T-helper 1 cell (primary cell): ENCODE results near the gene WFDC13.
A peak's percentile ranks its signal among the peaks of the same experiment; 100 is the strongest.
"Not testable (repeated sequence)": the region's sequence is repeated elsewhere in the genome, so short reads cannot be mapped to it uniquely, and the experiment has no call there.

Experiments used
- DNase-seq, 5 donors: peaks; one replicate each; pipeline ENCODE4 v3.0.0-alpha.2; 2012 to 2020
- total RNA-seq, 4 donors: gene quantifications; one replicate each; lab custom pipeline; 2026; lab: John Stamatoyannopoulos, UW

The WFDC13 gene, protein sequence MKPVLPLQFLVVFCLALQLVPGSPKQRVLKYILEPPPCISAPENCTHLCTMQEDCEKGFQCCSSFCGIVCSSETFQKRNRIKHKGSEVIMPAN
- 0 reads per million in 4 donors for total RNA-seq

DNA sequence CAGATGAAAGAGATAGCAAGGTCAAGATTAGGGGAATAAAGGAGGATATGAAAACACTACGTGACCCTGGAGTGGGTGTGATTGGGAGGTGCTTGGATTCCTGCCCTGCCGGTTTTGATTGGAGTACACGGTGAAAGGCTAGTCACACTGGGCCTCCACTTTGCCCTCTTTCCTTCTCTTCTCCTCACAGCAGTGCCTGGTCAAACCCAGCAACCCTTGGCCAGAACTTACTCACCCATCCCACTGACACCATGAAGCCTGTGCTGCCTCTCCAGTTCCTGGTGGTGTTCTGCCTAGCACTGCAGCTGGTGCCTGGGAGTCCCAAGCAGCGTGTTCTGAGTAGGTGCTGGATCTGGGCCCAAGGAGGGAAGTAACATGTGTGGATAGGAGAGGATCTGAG is at the start of gene WFDC13:
Gene WFDC13 (plus strand): TSS at position 166 of the 400 bp plus-strand sequence. CDS start 86 bp downstream, at position 252.
- DNase-seq, result no peak

DNA sequence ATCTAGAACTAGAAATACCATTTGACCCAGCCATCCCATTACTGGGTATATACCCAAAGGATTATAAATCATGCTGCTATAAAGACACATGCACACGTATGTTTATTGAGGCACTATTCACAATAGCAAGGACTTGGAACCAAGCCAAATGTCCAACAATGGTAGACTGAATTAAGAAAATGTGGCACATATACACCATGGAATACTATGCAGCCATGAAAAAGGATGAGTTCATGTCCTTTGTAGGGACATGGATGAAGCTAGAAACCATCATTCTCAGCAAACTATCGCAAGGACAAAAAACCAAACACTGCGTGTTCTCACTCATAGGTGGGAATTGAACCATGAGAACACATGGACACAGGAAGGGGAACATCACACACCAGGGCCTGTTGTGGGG is 44.8 kb upstream of the WFDC13 start:
- DNase-seq, result not testable (repeated sequence)

DNA sequence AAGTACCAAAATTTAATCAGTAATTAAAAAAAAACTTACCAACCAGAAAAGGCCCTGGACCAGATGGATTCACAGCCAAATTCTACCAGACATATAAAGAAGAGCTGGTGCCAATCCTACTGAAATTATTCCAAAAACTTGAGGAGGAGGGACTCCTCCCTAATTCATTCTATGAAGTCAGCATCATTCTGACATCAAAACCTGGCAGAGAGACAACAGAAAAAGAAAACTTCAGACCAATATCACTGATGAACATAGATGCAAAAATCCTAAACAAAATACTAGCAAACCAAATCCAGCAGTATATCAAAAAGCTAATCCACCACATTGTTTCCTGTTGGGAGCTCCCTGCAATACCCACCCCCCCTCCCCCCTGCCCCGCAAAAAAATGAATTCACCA is 31.7 kb upstream of the WFDC13 start, which contains the start of gene WFDC11:
Gene WFDC11 (minus strand): TSS at position 101 of the 400 bp plus-strand sequence. CDS start 19,639 bp downstream, outside the sequence.
- no peak for DNase-seq

DNA sequence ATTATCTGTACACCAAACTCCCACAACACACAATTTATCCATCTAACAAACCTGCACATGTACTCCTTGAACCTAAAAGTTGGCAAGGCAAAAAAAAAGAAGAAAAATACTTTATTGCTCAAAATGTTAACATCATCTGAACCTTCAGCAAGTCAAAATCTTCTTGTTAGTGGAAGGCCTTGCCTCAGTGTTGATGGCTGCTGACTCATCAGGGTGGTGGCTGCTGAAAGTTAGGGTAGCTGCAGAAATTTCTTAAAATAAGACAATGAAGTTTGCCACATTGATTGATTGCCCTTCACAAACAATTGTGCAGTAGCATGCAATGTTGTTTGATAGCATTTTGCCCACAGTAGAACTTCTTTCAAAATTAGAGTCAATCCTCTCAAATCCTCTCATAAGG is 29.1 kb upstream of the WFDC13 start:
- DNase-seq, result no peak

DNA sequence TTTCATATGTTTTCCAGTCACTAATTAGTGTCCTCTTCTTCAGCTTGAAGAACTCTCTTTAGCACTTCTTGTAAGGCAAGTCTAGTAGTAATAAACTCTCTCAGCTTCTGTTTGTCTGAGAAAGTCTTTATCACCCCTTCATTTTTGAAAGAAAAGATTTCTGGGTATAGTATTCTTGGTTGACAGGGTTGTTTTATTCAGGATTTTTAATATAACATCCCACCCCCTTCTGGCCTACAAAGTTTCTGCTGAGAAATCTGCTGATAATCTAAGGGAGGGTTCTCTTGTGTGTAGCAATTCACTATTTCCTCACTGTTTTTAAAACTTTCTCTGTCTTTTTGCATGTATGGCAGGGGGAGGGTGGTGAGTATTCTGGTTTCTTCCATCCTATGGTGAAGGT is 22.2 kb upstream of the WFDC13 start:
- no peak for DNase-seq

DNA sequence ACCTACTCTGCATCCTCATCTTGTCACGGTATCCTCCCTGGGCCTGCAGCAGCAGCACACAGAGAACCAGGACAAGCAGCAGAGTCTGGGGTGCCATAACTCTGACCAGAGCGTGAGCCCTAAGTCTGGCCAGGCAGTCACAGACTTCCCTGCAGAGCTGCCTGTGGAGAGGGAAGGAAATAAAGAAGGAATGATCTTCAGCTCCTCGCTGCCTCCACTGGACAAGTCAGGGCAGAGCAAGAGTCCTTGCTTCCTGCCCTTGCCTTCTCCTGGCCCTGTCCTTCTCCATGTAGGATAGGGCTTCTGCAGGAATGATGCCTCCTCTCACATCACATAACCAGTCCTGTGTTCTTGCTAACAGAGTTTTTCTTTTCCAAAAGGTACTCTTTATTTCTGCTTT is 15.9 kb upstream of the WFDC13 start:
- DNase-seq, result no peak

DNA sequence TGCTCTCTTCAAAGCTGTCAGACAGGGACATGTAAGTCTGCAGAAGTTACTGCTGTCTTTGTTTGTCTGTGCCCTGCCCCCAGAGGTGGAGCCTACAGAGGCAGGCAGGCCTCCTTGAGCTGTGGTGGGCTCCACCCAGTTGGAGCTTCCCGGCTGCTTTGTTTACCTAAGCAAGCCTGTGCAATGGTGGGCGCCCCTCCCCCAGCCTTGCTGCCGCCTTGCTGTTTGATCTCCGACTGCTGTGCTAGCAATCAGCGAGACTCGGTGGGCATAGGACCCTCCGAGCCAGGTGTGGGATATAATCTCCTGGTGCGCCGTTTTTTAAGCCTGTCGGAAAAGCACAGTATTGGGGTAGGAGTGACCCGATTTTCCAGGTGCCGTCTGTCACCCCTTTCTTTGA is 8.5 kb upstream of the WFDC13 start:
- not testable (repeated sequence) for DNase-seq

DNA sequence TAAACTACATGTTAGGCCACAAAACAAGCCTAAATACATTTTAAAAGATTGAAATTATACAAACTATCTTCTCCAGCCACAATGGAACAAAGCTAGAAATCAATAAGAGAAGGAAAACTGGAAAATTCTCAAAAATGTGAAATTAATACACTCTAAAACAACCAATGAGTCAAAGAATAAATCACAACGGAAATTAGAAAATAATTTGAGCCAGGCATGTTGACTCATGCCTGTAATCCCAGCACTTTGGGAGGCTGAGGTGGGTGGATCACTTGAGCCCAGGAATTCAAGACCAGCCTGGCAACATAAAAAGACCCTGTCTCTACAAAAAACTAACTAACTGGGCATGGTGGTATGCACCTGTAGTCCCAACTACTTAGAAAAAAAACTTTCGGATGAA is 6.3 kb upstream of the WFDC13 start:
- DNase-seq, result no peak

DNA sequence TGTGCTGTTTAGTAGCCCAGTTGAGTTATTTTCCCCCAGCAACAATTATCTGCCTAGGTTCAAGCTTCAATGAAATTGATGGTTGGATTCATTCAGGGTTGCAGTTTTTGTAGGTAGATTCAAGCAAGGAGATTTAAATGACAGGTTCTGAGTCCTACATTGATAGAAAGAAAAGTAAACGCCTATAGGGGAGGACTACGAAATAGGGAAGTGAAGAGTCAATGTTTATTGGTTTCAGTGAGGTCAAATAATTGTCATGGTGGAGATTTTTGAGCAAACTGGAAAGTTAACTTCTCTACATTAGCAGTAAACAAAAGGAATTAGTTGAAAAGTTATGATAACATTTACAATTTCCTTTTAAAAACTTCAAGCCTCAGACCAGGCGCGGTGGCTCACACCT is 734 bp upstream of the WFDC13 start:
- DNase-seq, result no peak

DNA sequence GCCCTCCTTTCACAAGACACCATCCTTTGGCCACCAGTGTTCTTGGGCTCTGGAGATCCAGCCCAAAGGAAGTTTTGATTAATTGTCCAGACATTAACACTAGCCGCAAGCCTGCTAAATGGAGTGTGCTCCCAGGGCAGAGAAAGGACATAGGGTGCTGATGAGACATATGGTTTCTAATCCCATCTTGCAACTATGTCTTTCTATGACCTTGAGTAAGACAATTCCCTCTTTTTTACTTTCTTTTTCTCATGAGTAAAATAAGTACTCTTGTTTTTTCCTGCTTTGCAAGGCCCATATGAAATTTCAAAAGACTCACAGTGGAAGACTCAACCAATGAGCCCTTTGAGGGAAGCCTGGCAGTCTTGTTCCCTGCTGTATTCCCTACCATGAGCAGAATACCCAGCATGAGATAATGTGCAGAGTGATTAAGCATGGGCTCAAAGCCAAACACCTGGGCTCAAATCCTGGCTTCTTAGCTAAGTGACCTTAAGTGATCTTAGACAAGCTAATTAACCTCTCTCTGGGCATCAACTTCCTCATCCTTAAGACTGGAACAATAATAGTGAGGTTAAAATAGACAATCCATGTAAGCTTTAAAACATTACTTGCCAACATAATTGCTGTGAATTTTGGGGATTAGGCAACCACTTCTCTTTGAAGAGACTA is 3.3 kb downstream of the WFDC13 start, which contains the start of gene WFDC10B:
Gene WFDC10B (minus strand): TSS at position 51 of the 669 bp plus-strand sequence. CDS start 19,027 bp downstream, outside the sequence.
- DNase-seq, result no peak

DNA sequence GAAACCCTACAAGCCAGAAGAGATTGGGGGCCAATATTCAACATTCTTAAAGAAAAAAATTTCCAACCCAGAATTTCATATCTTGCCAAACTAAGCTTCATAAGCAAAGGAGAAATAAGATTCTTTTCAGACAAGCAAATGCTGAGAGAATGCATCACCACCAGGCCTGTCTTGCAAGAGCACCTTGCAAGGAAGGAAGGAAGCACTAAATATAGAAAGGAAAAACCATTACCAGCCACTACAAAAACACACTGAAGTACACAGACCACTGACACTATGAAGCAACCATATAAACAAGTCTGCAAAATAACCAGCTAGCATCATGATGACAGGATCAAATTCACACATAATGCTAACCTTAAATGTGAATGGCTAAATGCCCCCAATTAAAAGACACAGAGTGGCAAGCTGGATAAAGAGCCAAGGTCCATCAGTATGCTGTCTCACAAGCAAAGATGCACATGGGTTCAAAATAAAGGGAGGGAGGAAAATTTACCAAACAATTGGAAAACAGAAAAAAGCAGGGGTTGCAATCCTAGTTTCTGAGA is 14.4 kb downstream of the WFDC13 start:
- not testable (repeated sequence) for DNase-seq

DNA sequence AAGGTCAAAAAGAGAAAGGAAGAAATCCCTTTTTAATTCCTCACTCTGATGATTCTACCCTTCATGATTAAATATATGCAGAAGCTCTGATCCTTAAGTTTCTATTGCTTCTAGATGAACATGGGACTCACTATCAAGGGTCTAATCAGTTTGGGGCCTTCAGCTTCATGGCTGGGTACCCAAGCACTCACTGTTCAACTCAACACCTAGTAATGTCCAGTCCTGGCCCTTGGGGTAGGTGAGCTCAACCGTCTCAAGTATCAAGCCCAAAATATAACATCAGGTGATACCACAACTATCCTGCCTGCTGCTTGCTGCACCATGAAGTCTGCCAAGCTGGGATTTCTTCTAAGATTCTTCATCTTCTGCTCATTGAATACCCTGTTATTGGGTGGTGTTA is 20.2 kb downstream of the WFDC13 start, which contains the start of gene SPINT4:
Gene SPINT4 (plus strand): TSS at position 301 of the 400 bp plus-strand sequence. CDS start 21 bp downstream, at position 322.
- DNase-seq, result no peak

DNA sequence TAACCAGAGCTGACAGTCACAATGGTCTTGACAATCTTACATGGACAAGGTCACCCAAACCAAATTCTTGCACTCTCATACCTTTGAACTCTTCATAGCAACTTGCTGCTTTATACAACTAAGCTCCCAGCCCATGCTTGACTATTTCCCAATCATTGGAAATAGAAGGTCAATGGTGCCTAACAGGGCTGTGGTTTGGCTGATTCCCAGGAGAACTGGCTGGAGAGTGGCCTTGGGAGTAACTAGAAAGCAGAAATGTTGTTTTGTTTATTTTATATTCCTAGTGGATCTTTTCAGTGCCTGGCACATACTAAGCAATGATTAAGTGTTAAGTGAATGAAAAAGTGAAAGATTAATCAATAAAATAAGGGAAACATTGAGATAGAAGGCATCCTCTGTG is 23.3 kb downstream of the WFDC13 start:
- no peak for DNase-seq

DNA sequence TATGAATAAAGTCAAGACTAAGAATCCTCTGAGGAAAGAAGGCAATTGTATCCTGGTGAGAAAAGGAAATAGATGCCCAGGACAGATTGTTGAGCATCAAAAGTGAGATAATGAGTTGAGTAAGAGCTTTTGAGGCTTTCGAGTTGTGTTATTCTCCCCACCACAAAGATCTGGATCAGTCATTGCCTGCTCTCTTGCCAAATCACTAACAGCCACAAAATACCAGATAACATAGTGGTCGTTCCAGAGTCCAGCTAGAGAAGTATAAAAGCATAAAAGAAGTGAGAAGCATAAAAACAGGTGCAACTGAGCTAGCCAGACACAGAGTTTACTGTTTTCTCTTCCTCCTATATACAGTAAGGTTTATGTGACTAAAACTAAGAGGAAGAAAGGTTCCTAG is 25.2 kb downstream of the WFDC13 start:
- DNase-seq, result peak in 1 of 5 donors; percentile 6

DNA sequence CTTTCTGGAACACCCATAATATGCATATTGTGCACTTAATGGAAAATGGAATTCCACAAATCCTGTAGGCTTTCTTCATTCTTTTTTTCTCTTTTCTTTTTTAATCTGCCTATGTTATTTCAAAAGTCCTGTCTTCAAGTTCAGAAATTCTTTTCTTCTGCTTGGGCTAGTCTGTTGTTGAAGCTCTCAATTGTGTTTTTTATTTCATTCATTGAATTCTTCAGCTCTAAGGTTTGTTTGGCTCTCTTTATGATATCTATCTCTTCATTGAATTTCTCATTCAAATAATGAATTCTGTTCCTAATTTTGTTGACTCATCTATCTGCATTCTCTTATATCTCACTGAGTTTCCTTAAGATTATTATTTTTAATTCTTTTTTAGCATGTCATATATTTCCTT is 30.4 kb downstream of the WFDC13 start:
- DNase-seq, result no peak

DNA sequence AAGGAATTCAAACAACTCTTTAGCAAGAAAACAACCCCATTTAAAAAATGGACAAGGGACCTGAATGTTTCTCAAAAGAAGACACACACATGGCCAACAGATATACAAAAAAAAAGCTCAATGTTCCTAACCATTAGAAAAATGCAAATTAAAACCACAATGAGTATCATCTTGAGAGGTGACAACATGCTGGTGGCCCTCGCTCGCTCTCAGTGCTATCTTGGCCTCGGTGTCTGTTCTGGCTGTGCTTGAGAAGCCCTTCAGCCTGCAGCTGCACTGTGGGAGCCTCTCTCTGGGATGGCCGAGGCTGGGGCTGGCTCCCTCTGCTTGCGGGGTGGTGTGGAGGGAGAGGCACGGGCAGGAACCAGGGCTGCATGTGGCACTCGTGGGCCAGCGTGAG is 33.7 kb downstream of the WFDC13 start:
- DNase-seq, result no peak

DNA sequence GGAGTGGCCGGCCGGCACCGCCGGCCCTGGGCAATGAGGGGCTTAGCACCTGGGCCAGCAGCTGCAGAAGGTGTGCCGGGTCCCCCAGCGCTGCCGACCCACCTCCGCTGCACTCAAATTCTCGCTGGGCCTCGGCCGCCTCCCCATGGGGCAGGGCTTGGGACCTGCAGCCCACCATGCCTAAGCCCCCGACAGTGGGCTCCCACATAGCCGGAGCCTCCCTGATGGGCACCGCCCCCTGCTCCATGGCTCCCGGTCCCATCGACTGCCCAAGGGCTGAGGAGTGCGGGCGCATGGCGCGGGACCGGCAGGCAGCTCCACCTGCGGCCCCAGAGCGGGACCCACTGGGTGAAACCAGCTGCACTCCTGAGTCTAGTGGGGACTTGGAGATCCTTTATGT is 34.1 kb downstream of the WFDC13 start:
- DNase-seq, result no peak

DNA sequence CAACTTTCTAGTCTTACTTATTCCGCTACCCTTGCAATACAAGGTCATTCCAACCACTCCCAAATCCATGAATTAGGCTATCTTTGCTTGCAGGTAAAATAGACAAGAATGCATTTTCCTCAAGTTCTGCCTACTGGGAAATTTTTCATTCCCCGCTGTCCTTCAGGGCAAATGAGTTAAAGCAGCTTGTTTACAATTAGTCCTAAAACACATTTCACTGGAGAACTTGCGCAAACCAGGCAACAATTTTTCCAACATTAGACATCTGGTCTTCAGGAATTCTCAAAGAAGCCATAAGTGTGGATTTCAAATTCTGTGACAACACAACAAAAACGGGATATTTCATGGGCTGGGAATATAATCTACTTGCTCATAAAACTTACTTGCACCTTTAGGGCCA is 40.8 kb downstream of the WFDC13 start:
- DNase-seq, result no peak

DNA sequence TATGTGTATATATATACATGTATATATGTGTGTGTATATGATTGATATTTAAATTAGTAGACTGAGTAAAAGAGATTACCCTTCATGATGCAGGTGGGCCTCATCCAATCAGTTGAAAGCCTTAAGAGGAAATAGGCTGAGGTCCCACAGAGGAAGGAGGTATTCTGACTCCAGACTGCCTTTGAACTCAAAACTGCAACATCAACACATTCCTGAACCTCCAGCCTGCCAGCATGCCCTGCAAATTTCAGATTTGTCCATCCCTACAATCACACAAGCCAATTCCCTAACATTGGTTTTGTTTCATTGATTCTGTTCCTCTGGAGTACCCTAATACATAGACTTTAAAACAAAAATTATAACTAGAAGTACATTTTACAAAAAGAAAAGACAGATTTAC is 43.2 kb downstream of the WFDC13 start:
- DNase-seq, result no peak

DNA sequence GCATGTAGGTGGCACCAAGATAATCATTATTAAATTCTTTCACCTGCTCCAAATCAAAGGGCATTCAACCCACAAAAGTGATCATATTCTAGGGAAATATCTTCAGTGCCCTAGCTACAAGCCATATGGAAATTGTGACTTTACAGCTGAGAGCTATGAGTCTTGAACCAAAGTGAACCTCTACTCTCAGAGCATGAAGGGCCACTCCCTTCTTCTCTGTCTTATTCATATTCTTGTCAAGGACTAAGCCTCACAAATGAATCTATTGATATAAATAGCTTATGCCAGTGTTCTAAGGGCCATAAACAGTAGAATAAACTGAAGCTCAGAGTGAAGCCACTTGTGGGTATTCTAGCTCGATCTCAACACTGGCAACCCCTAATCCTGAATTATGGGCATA is 49.9 kb downstream of the WFDC13 start:
- DNase-seq, result no peak

DNA sequence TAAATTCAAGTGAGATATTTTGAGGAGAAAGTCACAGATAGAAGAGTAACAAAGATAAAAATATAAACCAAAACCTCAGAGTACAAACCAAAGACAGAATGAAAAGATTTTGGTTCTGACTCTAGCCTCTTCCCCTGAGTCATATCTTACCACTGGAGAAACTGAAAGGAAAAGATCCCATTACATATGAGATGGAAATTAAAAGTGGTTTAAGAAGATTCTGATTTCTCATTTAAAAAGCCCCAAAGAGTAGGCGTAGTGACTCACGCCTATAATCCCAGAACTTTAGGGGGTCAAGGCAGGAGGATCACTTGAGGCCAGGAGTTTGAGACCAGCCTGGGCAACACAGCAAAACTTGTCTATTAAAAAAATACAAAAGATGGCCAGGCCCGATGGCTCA is 50.9 kb downstream of the WFDC13 start:
- peak in 1 of 5 donors; percentile 24 for DNase-seq

DNA sequence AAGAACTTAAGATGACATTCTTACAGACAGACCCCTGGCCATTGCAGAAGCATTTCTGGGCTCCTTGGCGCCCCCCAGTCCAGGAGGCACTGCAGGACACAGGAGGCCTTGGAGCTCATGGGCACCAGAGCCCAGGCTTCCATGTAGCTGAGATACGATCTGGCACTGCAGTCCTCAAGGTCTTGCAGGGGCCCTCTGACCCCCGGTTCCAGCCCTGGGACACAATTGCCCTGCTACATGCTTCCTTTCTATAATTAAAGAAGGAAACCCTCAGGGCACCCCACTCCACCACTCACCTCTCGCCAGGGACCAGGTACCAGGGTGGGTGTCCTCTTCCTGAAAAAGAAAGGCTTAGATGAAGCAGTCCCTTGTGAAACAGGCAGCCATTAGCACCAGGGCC is 56.3 kb downstream of the WFDC13 start:
- DNase-seq, result no peak
